ENCODE data around the gene CDHR1.

DNA sequence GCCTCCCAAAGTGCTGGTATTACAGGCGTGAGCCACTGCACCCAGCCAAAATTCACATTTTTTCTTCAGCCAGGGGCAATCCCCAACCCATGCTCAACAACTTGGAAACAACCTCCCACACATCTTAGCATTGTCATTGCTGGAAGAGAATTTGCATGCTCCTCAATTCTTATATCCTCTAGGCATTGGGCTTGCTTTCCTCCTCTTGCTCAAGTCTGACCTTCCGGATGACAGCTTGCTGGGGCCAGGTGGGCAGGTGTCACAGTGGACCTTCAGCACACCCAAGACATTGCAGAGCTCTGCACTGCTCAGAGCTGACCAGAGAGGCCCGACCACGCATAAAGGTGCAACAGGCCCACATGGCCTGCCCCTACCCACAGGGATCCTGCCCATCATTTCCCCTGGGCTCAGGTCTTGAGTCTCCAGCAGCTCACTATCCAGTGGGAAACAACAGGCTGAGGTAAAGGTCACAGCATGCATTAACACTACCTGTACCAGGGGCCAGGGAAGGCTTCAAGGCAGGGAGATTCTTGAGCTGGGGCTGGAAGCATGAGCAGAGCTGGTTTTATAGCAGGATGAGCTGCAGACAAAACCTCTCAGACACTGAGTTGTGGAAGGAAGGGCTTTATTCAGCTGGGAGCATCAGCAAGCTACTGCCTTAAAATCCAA, 27.6 kb upstream of the CDHR1 start:
- TF ChIP-seq, protein P1, sequence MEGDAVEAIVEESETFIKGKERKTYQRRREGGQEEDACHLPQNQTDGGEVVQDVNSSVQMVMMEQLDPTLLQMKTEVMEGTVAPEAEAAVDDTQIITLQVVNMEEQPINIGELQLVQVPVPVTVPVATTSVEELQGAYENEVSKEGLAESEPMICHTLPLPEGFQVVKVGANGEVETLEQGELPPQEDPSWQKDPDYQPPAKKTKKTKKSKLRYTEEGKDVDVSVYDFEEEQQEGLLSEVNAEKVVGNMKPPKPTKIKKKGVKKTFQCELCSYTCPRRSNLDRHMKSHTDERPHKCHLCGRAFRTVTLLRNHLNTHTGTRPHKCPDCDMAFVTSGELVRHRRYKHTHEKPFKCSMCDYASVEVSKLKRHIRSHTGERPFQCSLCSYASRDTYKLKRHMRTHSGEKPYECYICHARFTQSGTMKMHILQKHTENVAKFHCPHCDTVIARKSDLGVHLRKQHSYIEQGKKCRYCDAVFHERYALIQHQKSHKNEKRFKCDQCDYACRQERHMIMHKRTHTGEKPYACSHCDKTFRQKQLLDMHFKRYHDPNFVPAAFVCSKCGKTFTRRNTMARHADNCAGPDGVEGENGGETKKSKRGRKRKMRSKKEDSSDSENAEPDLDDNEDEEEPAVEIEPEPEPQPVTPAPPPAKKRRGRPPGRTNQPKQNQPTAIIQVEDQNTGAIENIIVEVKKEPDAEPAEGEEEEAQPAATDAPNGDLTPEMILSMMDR (IDR thresholded peaks at IDR 0.05; ENCODE audit: low read depth, low read length, missing input control), result no peak
- TF ChIP-seq, protein P2, sequence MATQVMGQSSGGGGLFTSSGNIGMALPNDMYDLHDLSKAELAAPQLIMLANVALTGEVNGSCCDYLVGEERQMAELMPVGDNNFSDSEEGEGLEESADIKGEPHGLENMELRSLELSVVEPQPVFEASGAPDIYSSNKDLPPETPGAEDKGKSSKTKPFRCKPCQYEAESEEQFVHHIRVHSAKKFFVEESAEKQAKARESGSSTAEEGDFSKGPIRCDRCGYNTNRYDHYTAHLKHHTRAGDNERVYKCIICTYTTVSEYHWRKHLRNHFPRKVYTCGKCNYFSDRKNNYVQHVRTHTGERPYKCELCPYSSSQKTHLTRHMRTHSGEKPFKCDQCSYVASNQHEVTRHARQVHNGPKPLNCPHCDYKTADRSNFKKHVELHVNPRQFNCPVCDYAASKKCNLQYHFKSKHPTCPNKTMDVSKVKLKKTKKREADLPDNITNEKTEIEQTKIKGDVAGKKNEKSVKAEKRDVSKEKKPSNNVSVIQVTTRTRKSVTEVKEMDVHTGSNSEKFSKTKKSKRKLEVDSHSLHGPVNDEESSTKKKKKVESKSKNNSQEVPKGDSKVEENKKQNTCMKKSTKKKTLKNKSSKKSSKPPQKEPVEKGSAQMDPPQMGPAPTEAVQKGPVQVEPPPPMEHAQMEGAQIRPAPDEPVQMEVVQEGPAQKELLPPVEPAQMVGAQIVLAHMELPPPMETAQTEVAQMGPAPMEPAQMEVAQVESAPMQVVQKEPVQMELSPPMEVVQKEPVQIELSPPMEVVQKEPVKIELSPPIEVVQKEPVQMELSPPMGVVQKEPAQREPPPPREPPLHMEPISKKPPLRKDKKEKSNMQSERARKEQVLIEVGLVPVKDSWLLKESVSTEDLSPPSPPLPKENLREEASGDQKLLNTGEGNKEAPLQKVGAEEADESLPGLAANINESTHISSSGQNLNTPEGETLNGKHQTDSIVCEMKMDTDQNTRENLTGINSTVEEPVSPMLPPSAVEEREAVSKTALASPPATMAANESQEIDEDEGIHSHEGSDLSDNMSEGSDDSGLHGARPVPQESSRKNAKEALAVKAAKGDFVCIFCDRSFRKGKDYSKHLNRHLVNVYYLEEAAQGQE (IDR thresholded peaks at IDR 0.05), result no peak
- TF ChIP-seq TAF1 (conservative IDR thresholded peaks at IDR 0.05), result no peak
- TF ChIP-seq EGR1 (IDR thresholded peaks at IDR 0.05; ENCODE audit: low read depth in 2 of 2), result no peak

Data from liver (tissue), 3 donors.